Measurements from ENCODE around the gene CNGB1. TPM values are rescaled to one million over a fixed set of nuclear protein-coding genes. Genes with fewer than 3 reads are reported as not detected.
"Not testable (repeated sequence)": the region's sequence is repeated elsewhere in the genome, so short reads cannot be mapped to it uniquely, and the experiment has no call there.

The CNGB1 gene
- total RNA-seq, 1 donor from 2014 or later, result not detected

GRCh38 chr16:57840833-57841232, 130.1 kb downstream of the CNGB1 start:
- Histone ChIP-seq H3K27ac (ENCODE audit: low read depth, low read length) (no peak overlapping the region), H3K27me3 (ENCODE audit: control insufficient read depth in 3 of 3, insufficient read depth in 3 of 3, low read length in 3 of 3) (peaks cover 0 to 5% (median 0%) of the 10 kb centered on the region in 3 donors), H3K9ac (ENCODE audit: low read depth in 1 of 3, low read length in 3 of 3) (no peak overlapping the region), H3K4me1 (ENCODE audit: control insufficient read depth in 3 of 3, insufficient read depth in 3 of 3, low read length in 3 of 3) (no peaks in the 10 kb centered on the region), H3K36me3 (ENCODE audit: control insufficient read depth in 3 of 3, insufficient read depth in 3 of 3, low read length in 3 of 3) (no peaks in the 10 kb centered on the region), H3K4me3 (ENCODE audit: low read length in 3 of 3) (no peak overlapping the region), H3K9me3 (ENCODE audit: control insufficient read depth in 3 of 3, low read length in 3 of 3) (no peaks in the 10 kb centered on the region)

DNA sequence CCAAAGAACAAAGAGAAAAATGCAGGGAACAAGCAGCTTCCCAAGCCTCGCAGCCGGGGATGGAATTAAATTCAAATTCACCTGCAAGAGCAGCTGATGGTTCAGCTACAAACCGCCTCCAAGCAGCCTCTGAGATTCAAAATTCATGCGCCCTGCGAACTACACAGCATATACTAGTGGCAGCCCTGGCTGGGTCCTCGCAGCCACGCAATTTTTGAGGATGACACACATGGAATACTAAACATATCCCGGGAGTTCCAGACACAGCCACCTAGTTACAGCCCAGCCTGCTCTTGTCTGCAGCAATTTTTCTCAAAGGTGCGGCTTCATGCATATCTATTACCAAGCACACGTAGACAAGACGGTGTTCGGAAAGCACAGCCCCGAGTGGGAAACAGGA, 132.8 kb downstream of the CNGB1 start:
- no peak overlapping the region for H3K27ac ChIP-seq (ENCODE audit: low read depth, low read length)
- H3K36me3 ChIP-seq (ENCODE audit: control insufficient read depth in 3 of 3, insufficient read depth in 3 of 3, low read length in 3 of 3), result no peaks in the 10 kb centered on the region
- peaks cover 0 to 8% (median 0%) of the 10 kb centered on the region in 3 donors for H3K27me3 ChIP-seq (ENCODE audit: control insufficient read depth in 3 of 3, insufficient read depth in 3 of 3, low read length in 3 of 3)
- no peak overlapping the region for H3K4me3 ChIP-seq (ENCODE audit: low read length in 3 of 3)
- no peak overlapping the region for H3K9ac ChIP-seq (ENCODE audit: low read depth in 1 of 3, low read length in 3 of 3)
- H3K9me3 ChIP-seq (ENCODE audit: control insufficient read depth in 3 of 3, low read length in 3 of 3), result no peaks in the 10 kb centered on the region
- no peaks in the 10 kb centered on the region for H3K4me1 ChIP-seq (ENCODE audit: control insufficient read depth in 3 of 3, insufficient read depth in 3 of 3, low read length in 3 of 3)

- Histone ChIP-seq H3K9ac (ENCODE audit: low read depth in 1 of 3, low read length in 3 of 3) (no peak overlapping the region), H3K27ac (ENCODE audit: low read depth, low read length) (no peak overlapping the region), H3K36me3 (ENCODE audit: control insufficient read depth in 3 of 3, insufficient read depth in 3 of 3, low read length in 3 of 3) (no peaks in the 10 kb centered on the region), H3K27me3 (ENCODE audit: control insufficient read depth in 3 of 3, insufficient read depth in 3 of 3, low read length in 3 of 3) (peaks cover 0 to 8% (median 0%) of the 10 kb centered on the region in 3 donors), H3K4me3 (ENCODE audit: low read length in 3 of 3) (no peak overlapping the region), H3K4me1 (ENCODE audit: control insufficient read depth in 3 of 3, insufficient read depth in 3 of 3, low read length in 3 of 3) (no peaks in the 10 kb centered on the region), H3K9me3 (ENCODE audit: control insufficient read depth in 3 of 3, low read length in 3 of 3) (no peaks in the 10 kb centered on the region)
Observed at GRCh38 chr16:57837305-57838125, 133.4 kb downstream of the CNGB1 start.

GRCh38 chr16:57835439-57835838, 135.5 kb downstream of the CNGB1 start:
- not testable (repeated sequence) for H3K27me3 ChIP-seq (ENCODE audit: control insufficient read depth in 3 of 3, insufficient read depth in 3 of 3, low read length in 3 of 3); H3K4me1 ChIP-seq (ENCODE audit: control insufficient read depth in 3 of 3, insufficient read depth in 3 of 3, low read length in 3 of 3); H3K9ac ChIP-seq (ENCODE audit: low read depth in 1 of 3, low read length in 3 of 3); H3K4me3 ChIP-seq (ENCODE audit: low read length in 3 of 3); H3K9me3 ChIP-seq (ENCODE audit: control insufficient read depth in 3 of 3, low read length in 3 of 3); H3K36me3 ChIP-seq (ENCODE audit: control insufficient read depth in 3 of 3, insufficient read depth in 3 of 3, low read length in 3 of 3); H3K27ac ChIP-seq (ENCODE audit: low read depth, low read length)

- H3K27me3 ChIP-seq (ENCODE audit: control insufficient read depth in 3 of 3, insufficient read depth in 3 of 3, low read length in 3 of 3), result peaks cover 0 to 8% (median 0%) of the 10 kb centered on the region in 3 donors
- H3K9ac ChIP-seq (ENCODE audit: low read depth in 1 of 3, low read length in 3 of 3), result no peak overlapping the region
- no peak overlapping the region for H3K27ac ChIP-seq (ENCODE audit: low read depth, low read length)
- no peaks in the 10 kb centered on the region for H3K36me3 ChIP-seq (ENCODE audit: control insufficient read depth in 3 of 3, insufficient read depth in 3 of 3, low read length in 3 of 3)
- peaks cover under 1% of the 10 kb centered on the region in 3 donors for H3K4me1 ChIP-seq (ENCODE audit: control insufficient read depth in 3 of 3, insufficient read depth in 3 of 3, low read length in 3 of 3)
- no peak overlapping the region for H3K4me3 ChIP-seq (ENCODE audit: low read length in 3 of 3)
- H3K9me3 ChIP-seq (ENCODE audit: control insufficient read depth in 3 of 3, low read length in 3 of 3), result no peaks in the 10 kb centered on the region
Observed at GRCh38 chr16:57834936-57835335, 136.0 kb downstream of the CNGB1 start.

Other genes starting within 250 kb of the CNGB1 start
- gene KATNB1, start 235.4 kb downstream of the CNGB1 start, total RNA-seq, result 24.0 TPM
- gene KIFC3, start 168.6 kb downstream of the CNGB1 start, total RNA-seq, result 9.9 TPM
- gene ZNF319, start 29.5 kb upstream of the CNGB1 start, total RNA-seq, result 3.1 TPM
- gene USB1, start 30.3 kb upstream of the CNGB1 start, total RNA-seq, result 2.1 TPM
- 15.1 TPM for gene MMP15, start 54.6 kb upstream of the CNGB1 start, total RNA-seq
- 47.5 TPM for gene CFAP20, start 158.3 kb upstream of the CNGB1 start, total RNA-seq
- gene CSNK2A2, start 227.0 kb upstream of the CNGB1 start, total RNA-seq, result 53.2 TPM

Data from skeletal muscle tissue (tissue), 4 donors.